Lung (tissue), 12 donors: Measurements from ENCODE around the gene PHETA2. TPM values are rescaled to one million over a fixed set of nuclear protein-coding genes. Genes with fewer than 3 reads are reported as not detected.
"Not testable (repeated sequence)": the region's sequence is repeated elsewhere in the genome, so short reads cannot be mapped to it uniquely, and the experiment has no call there.

Experiments used
- ATAC-seq: fragments of 200-7000 bp; cut with Tn5 transposase; one replicate; pipeline ENCODE4 v1.9.1; 2020; ENCODE audit warnings: moderate number of reproducible peaks; ENCODE audit not compliant: insufficient read depth, low FRiP score
- DNase-seq, 3 donors: peaks; one replicate each; pipeline ENCODE4 v3.0.0-alpha.2; 2013 to 2017
- H3K27ac ChIP-seq, 2 donors: one replicate each; pipeline ENCODE4 v1.5.1; 2013; ENCODE audit warnings: mild to moderate bottlenecking in 2 of 2, moderate library complexity in 2 of 2, control low read depth in 1 of 2, inconsistent platforms in 1 of 2, low read depth in 1 of 2, low read length in 1 of 2
- H3K27me3 ChIP-seq, 3 donors: one replicate each; pipeline ENCODE4 v1.5.1; 2013; ENCODE audit warnings: low read length in 2 of 3; ENCODE audit not compliant: control insufficient read depth in 3 of 3, insufficient read depth in 3 of 3
- H3K36me3 ChIP-seq, 4 donors: one replicate each; pipeline ENCODE4 v1.5.1; 2013; ENCODE audit warnings: low read length in 4 of 4, mild to moderate bottlenecking in 1 of 4, moderate library complexity in 1 of 4; ENCODE audit not compliant: control insufficient read depth in 4 of 4, insufficient read depth in 4 of 4
- H3K4me1 ChIP-seq, 5 donors: one replicate each; pipeline ENCODE4 v1.5.1; 2013; ENCODE audit warnings: low read length in 5 of 5, mild to moderate bottlenecking in 2 of 5, moderate library complexity in 1 of 5; ENCODE audit not compliant: control insufficient read depth in 5 of 5, insufficient read depth in 5 of 5
- H3K4me3 ChIP-seq: one replicate; pipeline ENCODE4 v1.5.1; 2013; ENCODE audit warnings: mild to moderate bottlenecking, control low read depth, moderate library complexity
- H3K9ac ChIP-seq, 2 donors: one replicate each; pipeline ENCODE4 v1.5.1; 2013; ENCODE audit warnings: low read length in 2 of 2, control low read depth in 1 of 2; ENCODE audit not compliant: insufficient read depth in 1 of 2
- H3K9me3 ChIP-seq, 4 donors: one replicate each; pipeline ENCODE4 v1.5.1; 2013; ENCODE audit warnings: low read length in 3 of 4, mild to moderate bottlenecking in 1 of 4, moderate library complexity in 1 of 4; ENCODE audit not compliant: control insufficient read depth in 4 of 4, insufficient read depth in 3 of 4
- CTCF ChIP-seq: IDR thresholded peaks from 2 replicates; pipeline ENCODE4 v1.5.1; 2012; ENCODE audit warnings: mild to moderate bottlenecking; ENCODE audit errors: control extremely low read depth, extremely low read depth
- WGBS, 2 donors: extraction: QIAGEN DNeasy Blood & Tissue Kit; methylation state at CpG; one replicate each; pipeline ENCODE4 v1.1.7; 2013; 5-methylcytosine and 5-hydroxymethylcytosine counted together
- polyA plus RNA-seq, 2 donors: library from polyadenylated mRNA; stranded (reverse); fragments of 200-250 nt; gene quantifications; one replicate each; pipeline ENCODE4 v1.2.1, GENCODE V29; 2013
- total RNA-seq, 2 donors: library from RNA; depleted of rRNA in 1 of 2; stranded (reverse); fragments of >200 nt in 1 of 2; gene quantifications; one replicate each; pipeline ENCODE4 v1.2.1, GENCODE V29; 2014 to 2021
- donor health status: control.
- donor health status: control.
- donor health status: Bipolar disorder and iron deficiency.
- donor health status: healthy.
- donor health status: DM: yes; HTN: yes; CAD: no.

PHETA2 gene
- total and polyA plus RNA-seq, 4 donors: 11.8 to 18.1 (median 13.5) TPM

- Histone ChIP-seq H3K9me3 (peaks cover 0 to 1% (median 0%) of the 10 kb centered on the region in 4 donors), H3K4me3 (peak overlapping the region; percentile 46), H3K27me3 (no peaks in the 10 kb centered on the region), H3K36me3 (peaks cover 4 to 14% (median 9%) of the 10 kb centered on the region in 4 donors), H3K9ac (peak overlapping the region in 1 of 2 donors; percentile 84), H3K4me1 (peaks cover 0 to 14% (median 3%) of the 10 kb centered on the region in 5 donors), H3K27ac (peak overlapping the region; percentile 80 to 89)
- no peak for DNase-seq
- ATAC-seq: no peak
- WGBS, 2 donors: 32 to 34% methylated on average over 7 of the region's 7 CpGs
- no peak for TF ChIP-seq CTCF
Observed at GRCh38 chr22:42091455-42091782, 17.4 kb downstream of the PHETA2 start.

- Histone ChIP-seq H3K4me3 (no peak overlapping the region), H3K27ac (no peak overlapping the region), H3K36me3 (peaks cover 0 to 2% (median 0%) of the 10 kb centered on the region in 4 donors), H3K4me1 (no peaks in the 10 kb centered on the region), H3K9ac (no peak overlapping the region), H3K27me3 (no peaks in the 10 kb centered on the region), H3K9me3 (peaks cover 0 to 17% (median 9%) of the 10 kb centered on the region in 4 donors)
- DNase-seq (no peak), ATAC-seq (no peak)
- no peak for TF ChIP-seq CTCF
- WGBS, 2 donors: 96% methylated on average over 3 of the region's 3 CpGs
Observed at GRCh38 chr22:42101199-42101598, 27.2 kb downstream of the PHETA2 start.

- not testable (repeated sequence) for H3K4me3 ChIP-seq, H3K4me1 ChIP-seq, H3K27ac ChIP-seq, H3K27me3 ChIP-seq, DNase-seq, ATAC-seq, H3K36me3 ChIP-seq, H3K9ac ChIP-seq
- H3K9me3 ChIP-seq: peaks cover 0 to 15% (median 9%) of the 10 kb centered on the region in 4 donors
- 96 to 97% methylated on average over 6 of the region's 6 CpGs for WGBS, 2 donors
Observed at GRCh38 chr22:42104332-42104860, 30.3 kb downstream of the PHETA2 start.

GRCh38 chr22:42108848-42109247 is 34.8 kb downstream of the PHETA2 start:
- Histone ChIP-seq H3K4me1 (peaks cover 0 to 5% (median 0%) of the 10 kb centered on the region in 5 donors), H3K27ac (no peak overlapping the region), H3K36me3 (no peaks in the 10 kb centered on the region), H3K27me3 (no peaks in the 10 kb centered on the region), H3K9me3 (peaks cover 0 to 6% (median 2%) of the 10 kb centered on the region in 4 donors), H3K9ac (no peak overlapping the region), H3K4me3 (no peak overlapping the region)
- TF ChIP-seq CTCF: no peak
- DNase-seq (no peak), ATAC-seq (no peak)
- WGBS, 2 donors: 90 to 92% methylated on average over 18 of the region's 18 CpGs
